Dendritic cell treated with granulocyte-macrophage colony-stimulating factor and Interleukin-4, amounts not matched to agents 40 ng/mL and 50 ng/mL, for 4 days (primary cell): ENCODE measurements around the gene TRIM77.
"Not testable (repeated sequence)": the region's sequence is repeated elsewhere in the genome, so short reads cannot be mapped to it uniquely, and the experiment has no call there.

Source experiments
- H3K27ac Mint-ChIP-seq: one replicate; pipeline ENCODE4 v1.8.0; 2022; ENCODE audit warnings: mild to moderate bottlenecking, mixed read lengths
- H3K27me3 Mint-ChIP-seq: one replicate; pipeline ENCODE4 v1.8.0; 2022; ENCODE audit warnings: mild to moderate bottlenecking, mixed read lengths
- H3K36me3 Mint-ChIP-seq: one replicate; pipeline ENCODE4 v1.8.0; 2022; ENCODE audit warnings: low read depth, mixed read lengths
- H3K4me1 Mint-ChIP-seq: one replicate; pipeline ENCODE4 v1.8.0; 2022; ENCODE audit warnings: low read depth, mixed read lengths
- H3K4me3 Mint-ChIP-seq: one replicate; pipeline ENCODE4 v1.8.0; 2022; ENCODE audit warnings: mild to moderate bottlenecking, moderate library complexity, mixed read lengths
- H3K9me3 Mint-ChIP-seq: one replicate; pipeline ENCODE4 v1.8.0; 2022; ENCODE audit warnings: mixed read lengths
- intact Hi-C: fragments of 100-400 bp; cut with micrococcal nuclease; formaldehyde crosslinking; loops from one replicate; pipeline ENCODE4 v1.15.0; 2022

TRIM77 gene

DNA sequence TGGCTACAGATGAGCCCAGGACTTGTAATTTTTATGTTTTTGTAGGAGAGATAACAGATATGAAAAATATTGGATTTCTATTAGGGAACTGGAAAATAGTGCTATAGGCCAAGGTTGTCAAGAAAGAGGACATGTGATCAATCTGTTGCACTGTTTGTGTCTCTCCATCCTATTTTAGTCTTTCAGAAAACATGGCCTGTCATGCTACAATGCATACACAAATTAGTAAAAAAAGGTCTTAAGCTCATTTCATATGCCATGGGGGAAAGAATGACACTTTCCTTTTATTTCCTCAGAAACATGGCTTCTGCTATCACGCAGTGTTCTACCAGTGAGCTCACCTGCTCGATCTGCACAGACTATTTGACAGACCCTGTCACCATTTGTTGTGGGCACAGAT lies at the start of gene TRIM77:
TRIM77 (plus strand) TSS at position 301 of the 400 bp plus-strand sequence; CDS start at position 301, 0 bp downstream.
- H3K36me3 Mint-ChIP-seq, H3K27me3 Mint-ChIP-seq, H3K4me3 Mint-ChIP-seq, H3K4me1 Mint-ChIP-seq, H3K9me3 Mint-ChIP-seq, H3K27ac Mint-ChIP-seq, intact Hi-C loops: not testable (repeated sequence)

DNA sequence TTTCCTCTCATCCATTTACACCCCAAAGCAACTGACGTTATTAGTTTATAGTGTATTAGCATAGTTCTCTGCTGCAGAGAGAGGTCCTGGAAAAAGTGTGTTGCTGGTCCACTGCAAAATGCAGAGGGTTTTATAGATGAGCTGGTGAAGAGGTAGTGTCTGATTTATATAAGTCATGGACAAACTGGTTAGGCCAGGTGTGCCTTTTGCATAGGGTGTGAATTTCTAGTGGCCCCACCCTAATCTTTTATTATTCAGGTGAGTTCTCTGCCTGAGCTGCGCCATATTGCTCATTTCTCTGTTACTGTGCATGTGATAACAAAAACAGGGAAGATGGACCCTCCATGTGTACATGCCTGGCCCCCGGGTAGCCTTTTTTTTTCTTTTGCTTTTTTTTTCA lies 43.1 kb upstream of the TRIM77 start:
- H3K27me3 Mint-ChIP-seq: no peaks in the 10 kb centered on the region
- intact Hi-C loops: no loop called here
- no peak overlapping the region for H3K27ac Mint-ChIP-seq
- H3K4me1 Mint-ChIP-seq: no peaks in the 10 kb centered on the region
- no peaks in the 10 kb centered on the region for H3K36me3 Mint-ChIP-seq
- H3K9me3 Mint-ChIP-seq: no peaks in the 10 kb centered on the region
- H3K4me3 Mint-ChIP-seq: no peak overlapping the region

DNA sequence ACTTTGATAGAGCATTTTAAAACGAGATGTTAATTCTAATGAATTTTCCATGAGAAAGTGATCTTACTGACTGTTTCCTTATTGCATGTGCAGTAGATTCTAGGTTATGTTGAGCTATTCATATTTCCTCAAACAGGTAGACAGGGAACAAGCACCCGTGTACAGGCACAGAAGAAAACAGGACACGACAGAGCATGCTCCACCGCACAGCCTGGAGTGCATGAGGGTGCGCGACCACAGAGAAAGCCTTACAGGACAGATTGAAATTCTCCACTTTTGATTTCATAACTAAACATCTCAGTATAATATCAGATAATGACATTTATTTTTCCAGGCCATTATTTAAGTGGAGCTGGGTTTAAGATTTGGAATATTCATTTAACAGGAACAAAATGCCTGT lies 41.9 kb upstream of the TRIM77 start:
- H3K27me3 Mint-ChIP-seq, H3K9me3 Mint-ChIP-seq, H3K4me3 Mint-ChIP-seq, intact Hi-C loops, H3K4me1 Mint-ChIP-seq, H3K36me3 Mint-ChIP-seq, H3K27ac Mint-ChIP-seq: not testable (repeated sequence)

- H3K36me3 Mint-ChIP-seq, H3K27me3 Mint-ChIP-seq, H3K4me3 Mint-ChIP-seq, intact Hi-C loops, H3K4me1 Mint-ChIP-seq, H3K27ac Mint-ChIP-seq, H3K9me3 Mint-ChIP-seq: not testable (repeated sequence)
Measured at GRCh38 chr11:89669586-89669985, 40.5 kb upstream of the TRIM77 start.

DNA sequence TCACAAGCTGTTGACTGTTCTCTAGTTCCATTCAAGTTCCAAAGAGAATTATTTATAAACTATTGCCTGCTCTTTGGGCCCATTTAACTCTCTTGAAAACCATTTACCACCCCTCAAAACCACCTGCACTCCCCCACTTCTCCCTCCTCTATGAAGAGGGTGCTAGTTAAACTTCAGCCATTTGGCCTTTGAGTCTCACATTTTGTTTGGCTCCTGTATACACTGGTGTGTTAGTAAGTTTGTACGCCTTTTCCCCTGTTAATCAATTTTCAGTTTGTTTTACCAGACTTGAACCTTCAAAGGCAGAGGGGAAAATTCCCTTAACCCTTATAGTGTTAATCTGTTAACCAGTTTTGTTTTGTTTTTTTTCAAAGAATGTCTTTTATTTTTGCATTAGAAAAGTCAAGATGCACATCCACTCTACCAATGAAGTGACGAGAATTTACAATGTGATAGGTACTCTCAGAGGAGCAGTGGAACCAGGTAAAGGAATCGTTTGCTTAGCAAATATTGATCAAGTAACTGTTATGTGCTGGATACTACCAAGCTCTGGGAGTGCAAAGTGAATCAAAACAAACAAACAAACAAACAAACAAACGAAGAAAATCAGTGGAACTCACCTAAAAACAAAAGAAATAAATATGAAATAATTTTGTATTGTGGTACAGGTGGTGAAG lies 40.0 kb upstream of the TRIM77 start:
- H3K36me3 Mint-ChIP-seq, H3K27ac Mint-ChIP-seq, H3K4me3 Mint-ChIP-seq, intact Hi-C loops, H3K27me3 Mint-ChIP-seq, H3K9me3 Mint-ChIP-seq, H3K4me1 Mint-ChIP-seq: not testable (repeated sequence)

DNA sequence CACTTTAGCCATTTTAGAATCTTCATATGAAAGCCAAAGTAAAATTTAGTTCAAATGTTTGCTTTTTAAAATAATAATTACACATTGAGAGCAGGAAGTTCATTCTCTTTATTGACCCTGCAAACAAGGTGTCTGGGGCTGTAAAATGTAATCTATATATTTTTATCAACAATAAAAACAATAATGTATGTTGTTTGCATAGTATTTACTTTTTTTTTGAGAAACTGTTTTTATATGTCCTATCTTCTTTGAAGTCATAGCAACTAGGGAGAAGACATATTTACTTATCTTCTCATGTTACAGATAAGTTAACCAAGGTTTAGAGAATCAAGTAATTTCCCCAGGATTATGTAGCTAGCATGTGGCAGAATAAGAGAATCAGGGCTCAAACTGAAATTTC lies 37.6 kb upstream of the TRIM77 start:
- H3K27me3 Mint-ChIP-seq, H3K27ac Mint-ChIP-seq, intact Hi-C loops, H3K4me3 Mint-ChIP-seq, H3K9me3 Mint-ChIP-seq, H3K36me3 Mint-ChIP-seq, H3K4me1 Mint-ChIP-seq: not testable (repeated sequence)

- H3K4me3 Mint-ChIP-seq, H3K27ac Mint-ChIP-seq, H3K36me3 Mint-ChIP-seq, H3K4me1 Mint-ChIP-seq, H3K27me3 Mint-ChIP-seq, intact Hi-C loops, H3K9me3 Mint-ChIP-seq: not testable (repeated sequence)
Measured at GRCh38 chr11:89673380-89673779, 36.7 kb upstream of the TRIM77 start.

- intact Hi-C loops, H3K4me3 Mint-ChIP-seq, H3K9me3 Mint-ChIP-seq, H3K4me1 Mint-ChIP-seq, H3K27me3 Mint-ChIP-seq, H3K27ac Mint-ChIP-seq, H3K36me3 Mint-ChIP-seq: not testable (repeated sequence)
Measured at GRCh38 chr11:89675383-89675782, 34.7 kb upstream of the TRIM77 start.

- H3K27ac Mint-ChIP-seq, H3K4me3 Mint-ChIP-seq, H3K36me3 Mint-ChIP-seq, H3K27me3 Mint-ChIP-seq, intact Hi-C loops, H3K4me1 Mint-ChIP-seq, H3K9me3 Mint-ChIP-seq: not testable (repeated sequence)
Measured at GRCh38 chr11:89675948-89676347, 34.2 kb upstream of the TRIM77 start.

DNA sequence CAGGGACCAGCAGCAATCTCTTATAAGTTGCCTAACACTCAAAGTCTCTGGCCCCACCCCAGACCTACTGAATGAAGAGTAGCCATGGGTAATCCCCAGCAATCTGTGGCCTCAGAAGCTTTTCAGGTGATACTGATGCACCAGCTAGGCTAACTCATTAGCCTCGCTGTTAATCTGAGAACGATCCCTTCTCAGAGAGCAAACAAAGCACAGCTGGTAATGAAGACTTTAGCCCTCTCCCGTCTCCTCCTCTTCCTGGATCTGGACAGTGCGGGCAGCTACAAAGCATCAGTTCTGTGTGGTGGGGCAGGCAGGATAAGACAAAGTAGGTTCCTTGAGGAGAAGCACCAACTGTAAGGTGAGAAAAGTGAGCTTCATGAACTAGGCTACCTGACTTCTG lies 3.0 kb upstream of the TRIM77 start:
- H3K36me3 Mint-ChIP-seq, H3K9me3 Mint-ChIP-seq, intact Hi-C loops, H3K4me1 Mint-ChIP-seq, H3K4me3 Mint-ChIP-seq, H3K27me3 Mint-ChIP-seq, H3K27ac Mint-ChIP-seq: not testable (repeated sequence)

- H3K4me3 Mint-ChIP-seq, H3K27ac Mint-ChIP-seq, intact Hi-C loops, H3K36me3 Mint-ChIP-seq, H3K4me1 Mint-ChIP-seq, H3K27me3 Mint-ChIP-seq, H3K9me3 Mint-ChIP-seq: not testable (repeated sequence)
Measured at GRCh38 chr11:89724866-89725498, 14.9 kb downstream of the TRIM77 start.

DNA sequence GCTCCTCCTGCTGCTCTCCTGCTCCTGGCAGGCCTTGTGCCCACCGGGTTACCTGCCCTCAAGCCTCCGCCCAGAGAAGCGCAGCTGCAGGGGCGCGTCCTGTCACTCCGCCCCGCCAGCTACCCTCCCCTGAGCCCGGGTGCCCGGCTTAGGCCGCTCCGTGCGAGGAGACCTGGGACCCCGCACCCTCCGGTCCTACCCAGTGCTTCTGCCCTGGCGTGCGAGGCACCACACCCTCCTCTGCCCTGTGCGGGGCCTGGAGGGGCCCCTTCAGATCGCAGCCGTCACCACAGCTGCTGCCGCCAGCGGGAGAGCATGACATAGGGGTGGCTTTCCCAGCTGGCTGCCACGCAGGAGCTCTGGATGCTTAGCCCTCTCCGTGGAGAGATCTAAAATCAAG lies 20.1 kb downstream of the TRIM77 start:
- intact Hi-C loops, H3K9me3 Mint-ChIP-seq, H3K27ac Mint-ChIP-seq, H3K27me3 Mint-ChIP-seq, H3K4me1 Mint-ChIP-seq, H3K4me3 Mint-ChIP-seq, H3K36me3 Mint-ChIP-seq: not testable (repeated sequence)

- Mint-ChIP-seq H3K27me3 (no peaks in the 10 kb centered on the region), H3K9me3 (no peaks in the 10 kb centered on the region), H3K4me3 (no peak overlapping the region), H3K4me1 (no peaks in the 10 kb centered on the region), H3K27ac (no peak overlapping the region), H3K36me3 (no peaks in the 10 kb centered on the region)
- intact Hi-C loops: no loop called here
Measured at GRCh38 chr11:89736566-89736965, 26.5 kb downstream of the TRIM77 start.

DNA sequence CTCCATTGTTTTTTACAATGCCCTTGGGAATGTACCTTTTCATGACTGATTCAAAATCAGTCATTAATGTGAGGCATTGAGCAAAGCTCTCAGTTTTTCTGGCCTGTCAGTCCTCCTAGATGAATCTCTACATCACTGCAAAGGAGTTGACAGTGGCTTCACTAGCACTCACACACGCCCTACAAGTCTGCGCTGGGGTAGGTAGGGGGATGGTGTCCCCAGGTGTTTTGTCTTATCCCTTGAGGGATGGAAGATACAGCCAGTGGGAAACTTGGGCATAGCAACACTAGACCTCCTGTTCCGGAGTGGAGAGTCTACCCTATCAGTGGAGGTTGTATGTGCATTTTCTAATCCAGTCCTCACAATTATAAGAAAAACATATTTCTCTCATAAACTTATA lies 27.0 kb downstream of the TRIM77 start:
- no peaks in the 10 kb centered on the region for H3K4me1 Mint-ChIP-seq
- H3K27ac Mint-ChIP-seq: no peak overlapping the region
- no peaks in the 10 kb centered on the region for H3K27me3 Mint-ChIP-seq
- no peak overlapping the region for H3K4me3 Mint-ChIP-seq
- intact Hi-C loops: no loop called here
- H3K36me3 Mint-ChIP-seq: no peaks in the 10 kb centered on the region
- no peaks in the 10 kb centered on the region for H3K9me3 Mint-ChIP-seq

- H3K4me1 Mint-ChIP-seq, H3K9me3 Mint-ChIP-seq, intact Hi-C loops, H3K36me3 Mint-ChIP-seq, H3K27me3 Mint-ChIP-seq, H3K4me3 Mint-ChIP-seq, H3K27ac Mint-ChIP-seq: not testable (repeated sequence)
Measured at GRCh38 chr11:89741406-89741805, 31.3 kb downstream of the TRIM77 start.
